CD4-positive, alpha-beta memory T cell (primary cell): ENCODE results near the gene P4HTM. TPM values are rescaled to one million over a fixed set of nuclear protein-coding genes. Genes with fewer than 3 reads are reported as not detected.
A peak's percentile ranks its signal among the peaks of the same experiment; 100 is the strongest.

Source experiments
- CTCF ChIA-PET: fragments of 350-600 bp; sonication (Branson Sonifier 250); formaldehyde crosslinking; loops from one replicate; lab custom pipeline; 2021; ENCODE audit warnings: inconsistent platforms; ENCODE audit not compliant: partially characterized antibody; lab: Charles Lee
- POLR2A ChIA-PET: fragments of 350-600 bp; sonication (Branson Sonifier 250); formaldehyde crosslinking; loops from one replicate; lab custom pipeline; 2021; ENCODE audit not compliant: partially characterized antibody; lab: Charles Lee
- DNase-seq, 5 donors: peaks; one replicate each; pipeline versions ENCODE4 v3.0.0 to v3.0.0-alpha.2; 2020 to 2022; ENCODE audit warnings: mixed read lengths in 1 of 5
- H3K27ac ChIP-seq: one replicate; pipeline ENCODE4 v1.7.0; 2013; ENCODE audit warnings: low read depth, low read length
- H3K27me3 ChIP-seq: 2 replicates; pipeline ENCODE4 v1.7.0; 2013; ENCODE audit warnings: mild to moderate bottlenecking, low read length, moderate library complexity; ENCODE audit not compliant: insufficient read depth
- H3K36me3 ChIP-seq: 2 replicates; pipeline ENCODE4 v1.7.0; 2013; ENCODE audit warnings: mild to moderate bottlenecking, low read length, moderate library complexity; ENCODE audit not compliant: insufficient read depth
- H3K4me1 ChIP-seq: 2 replicates; pipeline ENCODE4 v1.7.0; 2013; ENCODE audit warnings: mild to moderate bottlenecking, low read length, moderate library complexity; ENCODE audit not compliant: insufficient read depth
- H3K4me3 ChIP-seq, 2 donors: one replicate each; pipeline ENCODE4 v1.7.0; 2013; ENCODE audit warnings: low read length in 2 of 2, mild to moderate bottlenecking in 1 of 2
- H3K9me3 ChIP-seq, 2 donors: one replicate each; pipeline ENCODE4 v1.7.0; 2013; ENCODE audit warnings: low read length in 2 of 2, control low read depth in 1 of 2; ENCODE audit not compliant: control insufficient read depth in 1 of 2
- H3K27ac Mint-ChIP-seq, 7 donors: one replicate each; pipeline ENCODE4 v1.8.0; 2020 to 2021; ENCODE audit warnings: mixed read lengths in 7 of 7, mild to moderate bottlenecking in 6 of 7, inconsistent platforms in 3 of 7, moderate library complexity in 3 of 7
- H3K27me3 Mint-ChIP-seq, 2 donors: one replicate each; pipeline ENCODE4 v1.8.0; 2020 to 2021; ENCODE audit warnings: mixed read lengths in 2 of 2
- H3K36me3 Mint-ChIP-seq, 2 donors: one replicate each; pipeline ENCODE4 v1.8.0; 2020 to 2021; ENCODE audit warnings: mixed read lengths in 2 of 2, inconsistent platforms in 1 of 2, mild to moderate bottlenecking in 1 of 2
- H3K4me1 Mint-ChIP-seq, 4 donors: one replicate each; pipeline ENCODE4 v1.8.0; 2020 to 2021; ENCODE audit warnings: mixed read lengths in 4 of 4, mild to moderate bottlenecking in 1 of 4
- H3K4me3 Mint-ChIP-seq, 8 donors: one replicate each; pipeline ENCODE4 v1.8.0; 2020 to 2021; ENCODE audit warnings: mixed read lengths in 8 of 8, mild to moderate bottlenecking in 7 of 8, moderate library complexity in 6 of 8, inconsistent platforms in 3 of 8
- H3K9me3 Mint-ChIP-seq, 8 donors: one replicate each; pipeline ENCODE4 v1.8.0; 2020 to 2021; ENCODE audit warnings: mixed read lengths in 8 of 8, mild to moderate bottlenecking in 5 of 8, inconsistent platforms in 3 of 8, moderate library complexity in 1 of 8
- intact Hi-C: fragments of 100-400 bp; cut with micrococcal nuclease; formaldehyde crosslinking; loops from one replicate; pipeline ENCODE4 v1.15.1; 2023
- polyA plus RNA-seq, 2 donors: library from polyadenylated mRNA; unstranded; fragments of 300-500 nt; fragmentation: Illumina TruSeq; gene quantifications; one replicate each; pipeline ENCODE4 v1.2.3, GENCODE V29; 2021
- total RNA-seq, 2 experiments: library from RNA; stranded (reverse); gene quantifications; one replicate each; pipeline ENCODE4 v1.2.3, GENCODE V29; 2021

Gene P4HTM
- total and polyA plus RNA-seq, 4 experiments from 2014 or later = 29.7 to 87.3 (median 56.1) TPM

DNA sequence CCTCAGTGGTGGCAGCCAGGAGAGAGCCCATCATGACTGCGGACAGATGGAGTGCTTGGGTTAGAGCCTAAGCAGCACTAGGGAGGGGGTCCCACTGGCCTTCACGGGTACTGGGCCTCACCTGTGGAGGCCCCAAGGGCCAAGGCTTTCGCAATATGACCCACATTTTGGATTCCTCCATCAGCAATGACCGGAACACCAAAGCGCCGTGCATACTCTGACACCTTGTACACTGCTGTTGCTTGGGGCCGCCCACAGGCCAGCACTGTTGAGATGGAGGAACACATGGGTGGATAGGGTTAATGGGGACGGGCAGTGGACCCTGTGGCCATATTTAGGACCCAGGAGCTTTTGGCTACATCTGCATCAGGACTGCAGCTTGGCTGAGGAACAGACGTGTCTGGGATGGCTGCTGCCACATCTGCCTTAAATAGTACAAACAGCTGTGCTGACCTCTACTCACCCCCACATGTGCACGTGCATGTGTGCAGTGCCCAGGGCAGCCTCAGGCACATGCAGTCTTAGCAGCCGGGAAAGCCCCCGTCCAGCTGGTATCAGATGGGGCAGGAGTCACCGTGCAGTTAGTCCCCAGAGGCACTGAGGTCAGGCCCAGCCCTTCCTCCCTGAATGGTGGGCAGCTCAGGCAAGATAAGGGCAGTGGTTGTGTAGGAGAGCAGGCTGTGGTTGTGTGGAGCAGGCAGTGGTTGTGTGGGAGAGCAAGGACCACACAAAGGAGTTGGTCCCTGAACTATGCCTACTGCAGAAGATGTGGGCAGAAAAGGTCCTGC lies 35.2 kb downstream of the P4HTM start:
- Mint-ChIP-seq H3K36me3 (peaks cover 21 to 54% of the 10 kb centered on the region in 2 donors), H3K27me3 (no peaks in the 10 kb centered on the region), H3K27ac (peak overlapping the region in 4 of 7 donors; percentile 51 to 94 (median 89)), H3K4me1 (peaks cover 25 to 78% (median 40%) of the 10 kb centered on the region in 4 donors), H3K9me3 (peaks cover 0 to 4% (median 0%) of the 10 kb centered on the region in 8 donors), H3K4me3 (peak overlapping the region in 3 of 8 donors; percentile 10 to 55 (median 35))
- ChIA-PET POLR2A (interaction anchor here (1.1 to 17.6 kb wide), 4 partner anchors 14 to 96 kb away, joined by 3 to 629 read pairs (median 190); partner anchors contain the start of genes DALRD3, P4HTM, USP19 and WDR6), CTCF (interaction anchor here (11.0 to 15.4 kb wide), 2 partner anchors 15 to 36 kb away, joined by 173 to 216 read pairs; partner anchors contain the start of genes P4HTM and WDR6)
- DNase-seq = no peak
- H3K36me3 ChIP-seq = peaks cover 38% of the 10 kb centered on the region
- H3K27me3 ChIP-seq = no peaks in the 10 kb centered on the region
- no peak overlapping the region for H3K27ac ChIP-seq
- H3K4me3 ChIP-seq = no peak overlapping the region
- H3K4me1 ChIP-seq = peaks cover 40% of the 10 kb centered on the region
- intact Hi-C loops = loop anchor here (5.0 to 10.0 kb wide), 2 partner anchors 132 to 320 kb away; partner anchors contain the start of gene USP4
- H3K9me3 ChIP-seq = no peaks in the 10 kb centered on the region

DNA sequence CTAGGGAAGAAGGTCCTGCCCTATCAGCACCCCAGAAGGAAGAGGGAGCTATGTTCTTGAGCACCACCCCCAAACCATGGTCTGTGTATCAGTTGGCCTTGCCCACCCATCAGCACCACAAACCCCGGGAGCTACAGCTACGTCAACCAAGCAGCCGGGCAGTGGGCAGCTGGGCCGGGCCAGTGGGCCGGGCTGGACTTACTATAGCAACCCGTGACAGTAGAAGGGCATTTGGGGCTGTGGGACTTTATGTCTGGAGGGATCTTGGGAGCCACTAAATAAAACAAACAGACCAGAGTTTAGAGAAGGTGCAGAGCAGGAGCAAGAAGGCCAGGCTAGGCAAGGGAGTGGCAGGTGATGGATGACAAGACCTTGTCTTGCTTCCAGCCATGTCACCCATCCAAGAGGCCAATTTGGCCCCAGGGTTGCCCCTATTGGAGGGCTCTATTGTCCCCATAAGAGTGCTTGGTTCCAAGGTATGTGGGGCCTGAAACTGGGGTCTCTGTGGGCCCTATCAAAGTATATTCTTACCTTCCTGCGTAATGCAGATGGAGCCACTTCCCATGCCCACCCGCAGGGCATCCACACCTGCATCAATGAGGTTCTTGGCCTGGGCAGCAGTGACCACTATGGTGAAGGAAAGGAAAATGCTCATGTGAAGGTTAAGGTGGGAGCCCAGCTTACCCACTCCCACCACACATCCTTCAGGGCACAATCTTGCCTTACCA lies 35.9 kb downstream of the P4HTM start:
- peak overlapping the region in 2 of 8 donors; percentile 35 to 46 for H3K4me3 Mint-ChIP-seq
- intact Hi-C loops = loop anchor here (5.0 to 10.0 kb wide), 2 partner anchors 131 to 319 kb away; partner anchors contain the start of gene USP4
- POLR2A ChIA-PET = interaction anchor here (0.8 to 17.6 kb wide), 7 partner anchors 15 to 315 kb away, joined by 3 to 629 read pairs (median 4); partner anchors contain the start of genes DALRD3, P4HTM, QRICH1 and USP19

DNA sequence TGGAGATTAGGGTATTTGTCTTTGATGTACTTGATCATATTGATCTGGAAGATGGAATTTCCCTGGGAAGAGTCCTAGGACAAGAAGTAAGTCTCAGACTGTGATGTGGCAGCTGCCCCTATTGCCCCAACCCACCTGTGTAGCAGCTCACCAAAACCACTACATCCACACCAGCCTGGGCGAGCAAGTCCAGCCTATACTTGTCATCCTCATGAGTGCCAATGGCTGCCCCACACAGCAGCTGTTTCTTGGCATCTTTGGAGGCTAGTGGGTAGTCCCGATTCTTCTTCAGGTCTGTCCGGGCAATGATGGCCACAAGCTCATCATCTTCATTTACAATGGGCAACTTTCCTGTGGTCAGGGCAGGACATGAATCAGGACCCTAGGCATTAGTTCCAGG lies 36.5 kb downstream of the P4HTM start:
- H3K4me1 Mint-ChIP-seq = peaks cover 21 to 69% (median 34%) of the 10 kb centered on the region in 4 donors
- no peaks in the 10 kb centered on the region for H3K27me3 Mint-ChIP-seq
- Histone ChIP-seq H3K36me3 (peaks cover 42% of the 10 kb centered on the region), H3K27me3 (no peaks in the 10 kb centered on the region), H3K4me3 (no peak overlapping the region), H3K9me3 (no peaks in the 10 kb centered on the region), H3K4me1 (peaks cover 34% of the 10 kb centered on the region), H3K27ac (no peak overlapping the region)
- H3K36me3 Mint-ChIP-seq = peaks cover 26 to 59% of the 10 kb centered on the region in 2 donors
- H3K9me3 Mint-ChIP-seq = peaks cover 0 to 4% (median 0%) of the 10 kb centered on the region in 8 donors
- peak overlapping the region in 5 of 7 donors; percentile 57 to 94 (median 76) for H3K27ac Mint-ChIP-seq
- H3K4me3 Mint-ChIP-seq = peak overlapping the region in 1 of 8 donors; percentile 35
- DNase-seq = no peak
- ChIA-PET CTCF (interaction anchor here (4.1 kb wide), 1 partner anchor 38 kb away, joined by 61 read pairs; the partner anchor contains the start of gene P4HTM), POLR2A (interaction anchor here (0.8 to 17.6 kb wide), 6 partner anchors 16 to 314 kb away, joined by 3 to 629 read pairs (median 5); partner anchors contain the start of genes DALRD3, P4HTM, QRICH1 and USP19)
- intact Hi-C loops = loop anchor here (5.0 to 10.0 kb wide), 2 partner anchors 131 to 318 kb away; partner anchors contain the start of gene USP4

More for the DNA sequence above, 35.9 kb downstream of the P4HTM start:
- Histone ChIP-seq H3K4me3 (no peak overlapping the region), H3K9me3 (no peaks in the 10 kb centered on the region), H3K27me3 (no peaks in the 10 kb centered on the region), H3K36me3 (peaks cover 38% of the 10 kb centered on the region), H3K27ac (no peak overlapping the region), H3K4me1 (peaks cover 34% of the 10 kb centered on the region)
- DNase-seq = no peak
- Mint-ChIP-seq H3K27ac (peak overlapping the region in 3 of 7 donors; percentile 86 to 94 (median 92)), H3K36me3 (peaks cover 21 to 59% of the 10 kb centered on the region in 2 donors), H3K27me3 (no peaks in the 10 kb centered on the region), H3K4me1 (peaks cover 23 to 73% (median 37%) of the 10 kb centered on the region in 4 donors), H3K9me3 (peaks cover 0 to 4% (median 0%) of the 10 kb centered on the region in 8 donors)
- CTCF ChIA-PET = interaction anchor here (4.1 to 15.4 kb wide), 3 partner anchors 16 to 37 kb away, joined by 61 to 216 read pairs (median 173); partner anchors contain the start of genes P4HTM and WDR6

DNA sequence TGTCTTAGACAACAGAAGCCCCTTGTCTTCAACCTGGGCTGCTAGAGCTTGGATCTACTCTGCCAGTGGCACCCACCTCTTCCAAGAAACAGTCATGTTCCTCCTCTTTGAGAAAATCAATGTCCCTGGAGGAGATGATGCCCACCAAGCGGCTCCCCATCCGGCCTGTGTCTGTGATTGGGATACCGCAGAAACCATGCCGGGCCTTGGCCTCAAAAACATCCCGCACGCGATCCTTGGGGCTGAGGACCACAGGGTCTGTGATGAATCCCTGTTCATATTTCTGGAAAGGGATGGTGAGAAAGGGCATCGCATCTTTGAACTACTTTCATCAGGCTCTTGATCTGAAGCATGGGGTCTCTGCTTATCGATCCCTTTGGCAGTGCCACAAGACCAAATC lies 37.6 kb downstream of the P4HTM start:
- ChIA-PET POLR2A (interaction anchor here (0.6 to 17.6 kb wide), 3 partner anchors 12 to 36 kb away, joined by 4 to 629 read pairs (median 377); partner anchors contain the start of genes DALRD3, P4HTM and WDR6), CTCF (interaction anchor here (4.1 kb wide), 1 partner anchor 39 kb away, joined by 61 read pairs; the partner anchor contains the start of gene P4HTM)
- Histone ChIP-seq H3K4me3 (no peak overlapping the region), H3K27ac (peak overlapping the region; percentile 93), H3K4me1 (peaks cover 32% of the 10 kb centered on the region), H3K36me3 (peaks cover 53% of the 10 kb centered on the region), H3K27me3 (no peaks in the 10 kb centered on the region), H3K9me3 (no peaks in the 10 kb centered on the region)
- Mint-ChIP-seq H3K36me3 (peaks cover 35 to 66% of the 10 kb centered on the region in 2 donors), H3K27me3 (no peaks in the 10 kb centered on the region), H3K9me3 (peaks cover 0 to 4% (median 0%) of the 10 kb centered on the region in 8 donors), H3K4me3 (no peak overlapping the region), H3K27ac (peak overlapping the region; percentile 94 to 100 (median 99)), H3K4me1 (peaks cover 21 to 65% (median 30%) of the 10 kb centered on the region in 4 donors)
- DNase-seq = no peak
- intact Hi-C loops = loop anchor here (2.0 to 10.0 kb wide), 3 partner anchors 65 to 317 kb away; partner anchors contain the start of gene USP4

DNA sequence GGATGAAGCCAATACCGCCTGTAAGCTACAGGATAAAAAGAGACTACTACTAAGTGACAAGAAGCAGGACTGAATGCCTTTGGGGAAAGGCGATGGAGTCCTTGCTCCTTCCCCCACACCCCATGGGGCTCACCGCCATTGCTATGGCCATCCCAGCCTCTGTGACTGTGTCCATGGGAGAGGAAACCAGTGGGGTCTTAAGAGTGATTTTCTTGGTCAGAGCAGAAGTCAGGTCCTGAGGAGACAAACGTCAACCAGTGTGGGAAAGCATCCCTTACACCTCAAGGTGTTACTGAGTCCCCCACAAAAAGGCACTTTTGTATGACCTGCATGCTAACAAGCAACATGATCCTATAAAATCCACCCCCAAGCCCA lies 38.2 kb downstream of the P4HTM start:
- peak overlapping the region; percentile 90 to 97 (median 92) for H3K4me3 Mint-ChIP-seq
- Histone ChIP-seq H3K27ac (peak overlapping the region; percentile 93), H3K36me3 (peaks cover 53% of the 10 kb centered on the region), H3K9me3 (no peaks in the 10 kb centered on the region), H3K4me3 (peak overlapping the region in 1 of 2 donors; percentile 77), H3K4me1 (peaks cover 25% of the 10 kb centered on the region), H3K27me3 (no peaks in the 10 kb centered on the region)
- POLR2A ChIA-PET = interaction anchor here (0.6 to 17.6 kb wide), 10 partner anchors 9 to 442 kb away, joined by 3 to 629 read pairs (median 4); partner anchors contain the start of genes DAG1, DALRD3, P4HTM and QRICH1
- no peak for DNase-seq
- intact Hi-C loops = loop anchor here (2.0 to 10.0 kb wide), 3 partner anchors 65 to 317 kb away; partner anchors contain the start of gene USP4
- H3K9me3 Mint-ChIP-seq = peaks cover 0 to 4% (median 0%) of the 10 kb centered on the region in 8 donors
- no peaks in the 10 kb centered on the region for H3K27me3 Mint-ChIP-seq
- peak overlapping the region; percentile 94 to 100 (median 99) for H3K27ac Mint-ChIP-seq
- peaks cover 18 to 59% (median 24%) of the 10 kb centered on the region in 4 donors for H3K4me1 Mint-ChIP-seq
- CTCF ChIA-PET = interaction anchor here (1.7 to 4.1 kb wide), 3 partner anchors 21 to 66 kb away, joined by 6 to 61 read pairs (median 11); partner anchors contain the start of genes P4HTM, QRICH1 and WDR6
- H3K36me3 Mint-ChIP-seq = peaks cover 39 to 66% of the 10 kb centered on the region in 2 donors
